ENCODE measurements around the gene LUZP2. TPM values are rescaled to one million over a fixed set of nuclear protein-coding genes. Genes with fewer than 3 reads are reported as not detected.

The LUZP2 gene
- total and polyA plus RNA-seq, 2 of the 8 experiments (the other 6 are each of a cell fraction or from before 2014, with no cell fraction given) = 0.79 to 1.5 TPM

GRCh38 chr11:24574461-24574860, 77.6 kb downstream of the LUZP2 start:
- H3K9ac ChIP-seq (replicated peaks in 1 of 4; ENCODE audit: extremely low read depth in 1 of 4, low read depth in 3 of 4, low read length in 3 of 4) = no peak overlapping the region
- no peak overlapping the region for H3K4me3 ChIP-seq (ENCODE audit: extremely low read depth in 1 of 4, insufficient read depth in 2 of 4, low read depth in 3 of 4, low read length in 4 of 4)
- no peak overlapping the region for H2BK5ac ChIP-seq (ENCODE audit: low read depth, low read length)
- no peaks in the 10 kb centered on the region for H3K23me2 ChIP-seq (ENCODE audit: low read depth, low read length)
- H4K5ac ChIP-seq (ENCODE audit: insufficient read length, low read depth, low read length) = no peak overlapping the region
- H3K18ac ChIP-seq (ENCODE audit: extremely low read depth, low read length) = no peak overlapping the region
- 89% methylated on average over 1 of the region's 1 CpG; no CpG with 5 or more reads in 1 of the 2 experiments for WGBS, 2 experiments (ENCODE audit: extremely low coverage in 1 of 2, insufficient coverage in 1 of 2, insufficient read length in 1 of 2, insufficient replicate concordance in 2 of 2, low coverage in 1 of 2, low lambda C conversion rate in 2 of 2, missing lambda C conversion rate in 1 of 2)
- no peak overlapping the region for H2BK12ac ChIP-seq (ENCODE audit: low read depth, low read length)
- H2AFZ ChIP-seq (ENCODE audit: low read length) = no peak overlapping the region
- no peak overlapping the region for H2AK5ac ChIP-seq (ENCODE audit: low read depth, low read length)
- no peak overlapping the region for H2BK15ac ChIP-seq (ENCODE audit: low read length)
- no peaks in the 10 kb centered on the region for H3K79me2 ChIP-seq (ENCODE audit: control insufficient read depth in 1 of 2, insufficient read depth in 2 of 2, low read length in 2 of 2)
- H2BK20ac ChIP-seq (ENCODE audit: low read length) = no peak overlapping the region
- no peaks in the 10 kb centered on the region for H3K9me3 ChIP-seq (ENCODE audit: insufficient read depth in 2 of 2, low read depth in 1 of 2, low read length in 1 of 2)
- no peaks in the 10 kb centered on the region for H3K36me3 ChIP-seq (ENCODE audit: control insufficient read depth in 2 of 4, insufficient read depth in 4 of 4, low read length in 3 of 4)
- H2BK120ac ChIP-seq (replicated peaks; ENCODE audit: low read depth, low read length) = no peak overlapping the region
- DNase-seq (ENCODE audit: low read depth in 1 of 2, low spot score in 2 of 2) (no peak), FAIRE-seq (no peak)
- no peaks in the 10 kb centered on the region for H4K20me1 ChIP-seq (replicated peaks in 1 of 2; ENCODE audit: control insufficient read depth in 1 of 2, insufficient read depth in 2 of 2, low read length in 2 of 2)
- H3K14ac ChIP-seq (ENCODE audit: insufficient read length) = no peak overlapping the region
- no peak overlapping the region for H4K8ac ChIP-seq (ENCODE audit: extremely low read depth, insufficient read depth, low read length)
- H4K91ac ChIP-seq (replicated peaks; ENCODE audit: insufficient read length, low read length) = no peak overlapping the region
- no peak overlapping the region for H3K27ac ChIP-seq (ENCODE audit: low read depth, low read length)
- H3K23ac ChIP-seq (ENCODE audit: insufficient read length) = no peak overlapping the region
- H3K4ac ChIP-seq (replicated peaks; ENCODE audit: insufficient read length, low read depth, low read length) = no peak overlapping the region
- no peaks in the 10 kb centered on the region for H3K79me1 ChIP-seq (ENCODE audit: low read depth, low read length)
- no peak overlapping the region for H3K56ac ChIP-seq (replicated peaks; ENCODE audit: insufficient read length, low read depth, low read length)
- ChIA-PET POLR2A (ENCODE audit: partially characterized antibody) (no interaction called here), CTCF (ENCODE audit: partially characterized antibody) (no interaction called here)
- no peak overlapping the region for H3K4me2 ChIP-seq (ENCODE audit: insufficient read depth in 1 of 2, low read depth in 2 of 2, low read length in 2 of 2)
- H3K4me1 ChIP-seq (replicated peaks in 1 of 4; ENCODE audit: control insufficient read depth in 3 of 4, insufficient read depth in 4 of 4, low read length in 3 of 4) = no peaks in the 10 kb centered on the region
- TF ChIP-seq SIRT6 (IDR thresholded peaks at IDR 0.05; ENCODE audit: low read length) (no peak), FOSL1 (IDR thresholded peaks at IDR 0.05; ENCODE audit: insufficient read depth, low read depth, low read length) (no peak), NANOG (IDR thresholded peaks at IDR 0.05; ENCODE audit: insufficient read depth, low read depth, low read length, poor library complexity, severe bottlenecking) (no peak), TAF7 (optimal IDR thresholded peaks at IDR 0.05; ENCODE audit: borderline replicate concordance, low read depth, low read length) (no peak), POU5F1 (IDR thresholded peaks at IDR 0.05; ENCODE audit: low read depth, low read length) (no peak), HDAC2 (IDR thresholded peaks at IDR 0.05; ENCODE audit: borderline replicate concordance in 1 of 2, low read depth in 2 of 2, low read length in 2 of 2) (no peak), CREB1 (IDR thresholded peaks at IDR 0.05) (no peak), RFX5 (IDR thresholded peaks at IDR 0.05; ENCODE audit: borderline replicate concordance, low read depth, low read length) (no peak), HDAC6 (IDR thresholded peaks at IDR 0.05; ENCODE audit: low read depth, low read length) (no peak), POLR2AphosphoS5 (IDR thresholded peaks at IDR 0.05; ENCODE audit: low read depth, low read length) (no peak), SIX5 (IDR thresholded peaks at IDR 0.05; ENCODE audit: low read depth, low read length) (no peak)
- H3K27me3 ChIP-seq (replicated peaks in 1 of 4; ENCODE audit: control insufficient read depth in 3 of 4, extremely low read depth in 1 of 4, insufficient read depth in 3 of 4, low read length in 3 of 4) = no peaks in the 10 kb centered on the region

All from H1 (cell line).